Measurements from ENCODE around the gene UPB1.

DNA sequence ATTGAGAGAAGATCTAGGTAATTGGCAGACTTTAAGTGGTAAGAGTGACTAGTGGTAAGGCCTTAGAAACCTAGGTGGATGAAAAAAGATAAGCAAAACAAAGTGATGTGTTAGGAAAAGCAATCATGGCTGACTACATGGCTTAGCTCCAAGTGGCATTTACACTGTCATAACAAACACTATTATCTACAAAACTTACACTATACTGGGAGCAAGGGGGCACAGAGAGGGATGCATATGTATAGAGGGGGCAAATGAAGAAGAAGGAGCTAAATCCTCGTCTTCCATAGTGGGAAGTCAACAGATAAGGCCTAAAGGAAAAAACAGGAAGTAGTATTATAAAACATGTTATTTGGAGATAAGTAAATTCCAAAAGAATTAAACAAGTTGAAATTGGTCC lies 35.2 kb upstream of the UPB1 start:
- TF ChIP-seq, protein P1, sequence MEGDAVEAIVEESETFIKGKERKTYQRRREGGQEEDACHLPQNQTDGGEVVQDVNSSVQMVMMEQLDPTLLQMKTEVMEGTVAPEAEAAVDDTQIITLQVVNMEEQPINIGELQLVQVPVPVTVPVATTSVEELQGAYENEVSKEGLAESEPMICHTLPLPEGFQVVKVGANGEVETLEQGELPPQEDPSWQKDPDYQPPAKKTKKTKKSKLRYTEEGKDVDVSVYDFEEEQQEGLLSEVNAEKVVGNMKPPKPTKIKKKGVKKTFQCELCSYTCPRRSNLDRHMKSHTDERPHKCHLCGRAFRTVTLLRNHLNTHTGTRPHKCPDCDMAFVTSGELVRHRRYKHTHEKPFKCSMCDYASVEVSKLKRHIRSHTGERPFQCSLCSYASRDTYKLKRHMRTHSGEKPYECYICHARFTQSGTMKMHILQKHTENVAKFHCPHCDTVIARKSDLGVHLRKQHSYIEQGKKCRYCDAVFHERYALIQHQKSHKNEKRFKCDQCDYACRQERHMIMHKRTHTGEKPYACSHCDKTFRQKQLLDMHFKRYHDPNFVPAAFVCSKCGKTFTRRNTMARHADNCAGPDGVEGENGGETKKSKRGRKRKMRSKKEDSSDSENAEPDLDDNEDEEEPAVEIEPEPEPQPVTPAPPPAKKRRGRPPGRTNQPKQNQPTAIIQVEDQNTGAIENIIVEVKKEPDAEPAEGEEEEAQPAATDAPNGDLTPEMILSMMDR (IDR thresholded peaks at IDR 0.05; ENCODE audit: low read length): no peak
- no peak for TF ChIP-seq EZH2phosphoT487 (IDR thresholded peaks at IDR 0.05; ENCODE audit: low read length)
